Type B pancreatic cell (in vitro differentiated cells): ENCODE measurements around the gene SERPINA4. TPM values are rescaled to one million over a fixed set of nuclear protein-coding genes. Genes with fewer than 3 reads are reported as not detected.

Source experiments
- DNase-seq: peaks from one replicate; pipeline ENCODE4 v3.0.0; 2021; ENCODE audit warnings: mixed read lengths; ENCODE audit not compliant: unreplicated experiment; ENCODE audit errors: extremely low spot score
- H3K27ac Mint-ChIP-seq: 2 replicates; pipeline ENCODE4 v1.8.0; 2021; ENCODE audit warnings: mild to moderate bottlenecking, mixed read lengths
- H3K27me3 Mint-ChIP-seq: 2 replicates; pipeline ENCODE4 v1.8.0; 2021; ENCODE audit warnings: mixed read lengths
- H3K36me3 Mint-ChIP-seq: 2 replicates; pipeline ENCODE4 v1.8.0; 2021; ENCODE audit warnings: mixed read lengths
- H3K4me1 Mint-ChIP-seq: one replicate; pipeline ENCODE4 v1.8.0; 2021; ENCODE audit warnings: mixed read lengths; ENCODE audit not compliant: unreplicated experiment
- H3K4me3 Mint-ChIP-seq: 2 replicates; pipeline ENCODE4 v1.8.0; 2021; ENCODE audit warnings: mild to moderate bottlenecking, mixed read lengths
- H3K9me3 Mint-ChIP-seq: 2 replicates; pipeline ENCODE4 v1.8.0; 2021; ENCODE audit warnings: mixed read lengths
- long read RNA-seq: library from polyadenylated mRNA; unstranded; transcript quantifications from one replicate; pipeline ENCODE4 v2.0.0, GENCODE V29; 2020
- total RNA-seq: library from RNA; stranded (reverse); gene quantifications from 2 replicates; pipeline ENCODE4 v1.2.1, GENCODE V29; 2021; ENCODE audit warnings: low replicate concordance
- TF ChIP-seq, protein P1 (sequence below): fragments of 200-600 bp; sonication (generic); conservative IDR thresholded peaks from 2 replicates; pipeline ENCODE4 v1.5.0; 2021; ENCODE audit warnings: antibody characterized with exemption, mild to moderate bottlenecking

The SERPINA4 gene, protein sequence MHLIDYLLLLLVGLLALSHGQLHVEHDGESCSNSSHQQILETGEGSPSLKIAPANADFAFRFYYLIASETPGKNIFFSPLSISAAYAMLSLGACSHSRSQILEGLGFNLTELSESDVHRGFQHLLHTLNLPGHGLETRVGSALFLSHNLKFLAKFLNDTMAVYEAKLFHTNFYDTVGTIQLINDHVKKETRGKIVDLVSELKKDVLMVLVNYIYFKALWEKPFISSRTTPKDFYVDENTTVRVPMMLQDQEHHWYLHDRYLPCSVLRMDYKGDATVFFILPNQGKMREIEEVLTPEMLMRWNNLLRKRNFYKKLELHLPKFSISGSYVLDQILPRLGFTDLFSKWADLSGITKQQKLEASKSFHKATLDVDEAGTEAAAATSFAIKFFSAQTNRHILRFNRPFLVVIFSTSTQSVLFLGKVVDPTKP
- 1.4 TPM in 2 replicates for total RNA-seq
- long read RNA-seq, transcript SERPINA4-203 (5 exons, 2,012 nt) = major isoform, 14 of 19 reads
- long read RNA-seq, partial matches to known transcripts = 0 of 19 reads
- long read RNA-seq, other reads (novel, unspliced or antisense) = 1 of 19 reads

DNA sequence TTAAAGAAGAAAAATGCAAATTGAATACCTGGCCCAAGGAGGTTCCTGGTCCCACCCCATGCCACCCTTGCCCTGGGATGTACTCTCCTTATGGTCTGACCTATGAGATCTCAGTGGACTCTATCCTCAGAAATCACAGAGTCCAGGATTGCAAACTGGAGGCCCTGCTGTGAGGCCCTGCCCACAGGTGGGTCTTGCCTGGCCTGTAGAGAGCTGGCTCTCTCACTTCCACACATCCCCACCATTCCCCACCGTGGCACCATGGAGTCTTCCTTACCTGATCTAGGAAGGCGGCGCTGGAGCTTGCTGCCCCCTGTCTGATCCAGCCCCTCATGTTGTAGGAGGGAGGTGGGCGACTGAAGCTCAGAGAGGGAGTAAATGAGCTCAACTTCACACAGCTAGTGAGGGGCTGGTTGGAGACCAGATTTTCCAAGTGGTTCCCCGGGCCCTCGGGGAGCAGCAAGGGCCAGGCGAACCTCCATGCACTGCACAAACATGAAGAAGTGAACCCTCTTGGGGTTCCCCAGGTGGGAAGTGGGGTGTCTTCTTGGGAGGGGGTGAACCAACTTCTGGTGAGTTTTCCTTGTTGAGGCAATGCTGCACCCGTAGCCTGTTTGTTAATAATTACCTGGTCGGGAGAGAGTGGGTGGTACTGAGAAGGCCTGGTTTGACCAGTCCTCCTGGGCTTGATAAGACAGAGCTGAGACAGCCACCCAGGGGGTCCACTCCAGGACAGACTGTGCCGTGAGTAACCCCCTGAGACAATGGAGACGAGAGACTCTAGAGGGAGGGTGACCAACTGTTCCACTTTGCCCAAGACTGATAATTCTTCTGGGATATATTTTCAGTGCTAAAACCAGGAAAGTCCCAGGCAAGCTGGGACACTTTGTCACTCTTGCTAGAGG lies at the start of gene SERPINA4:
Gene SERPINA4 (plus strand): TSS at position 692 of the 905 bp plus-strand sequence. CDS start 2,041 bp downstream, outside the sequence.
- TF ChIP-seq, protein P1, sequence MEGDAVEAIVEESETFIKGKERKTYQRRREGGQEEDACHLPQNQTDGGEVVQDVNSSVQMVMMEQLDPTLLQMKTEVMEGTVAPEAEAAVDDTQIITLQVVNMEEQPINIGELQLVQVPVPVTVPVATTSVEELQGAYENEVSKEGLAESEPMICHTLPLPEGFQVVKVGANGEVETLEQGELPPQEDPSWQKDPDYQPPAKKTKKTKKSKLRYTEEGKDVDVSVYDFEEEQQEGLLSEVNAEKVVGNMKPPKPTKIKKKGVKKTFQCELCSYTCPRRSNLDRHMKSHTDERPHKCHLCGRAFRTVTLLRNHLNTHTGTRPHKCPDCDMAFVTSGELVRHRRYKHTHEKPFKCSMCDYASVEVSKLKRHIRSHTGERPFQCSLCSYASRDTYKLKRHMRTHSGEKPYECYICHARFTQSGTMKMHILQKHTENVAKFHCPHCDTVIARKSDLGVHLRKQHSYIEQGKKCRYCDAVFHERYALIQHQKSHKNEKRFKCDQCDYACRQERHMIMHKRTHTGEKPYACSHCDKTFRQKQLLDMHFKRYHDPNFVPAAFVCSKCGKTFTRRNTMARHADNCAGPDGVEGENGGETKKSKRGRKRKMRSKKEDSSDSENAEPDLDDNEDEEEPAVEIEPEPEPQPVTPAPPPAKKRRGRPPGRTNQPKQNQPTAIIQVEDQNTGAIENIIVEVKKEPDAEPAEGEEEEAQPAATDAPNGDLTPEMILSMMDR = no peak
- Mint-ChIP-seq H3K4me1 (no peaks in the 10 kb centered on the region), H3K9me3 (no peaks in the 10 kb centered on the region), H3K4me3 (no peak within 1 kb of the TSS), H3K27ac (no peak within 1 kb of the TSS), H3K36me3 (no peaks in the 10 kb centered on the region), H3K27me3 (no peaks in the 10 kb centered on the region)
- no peak for DNase-seq

DNA sequence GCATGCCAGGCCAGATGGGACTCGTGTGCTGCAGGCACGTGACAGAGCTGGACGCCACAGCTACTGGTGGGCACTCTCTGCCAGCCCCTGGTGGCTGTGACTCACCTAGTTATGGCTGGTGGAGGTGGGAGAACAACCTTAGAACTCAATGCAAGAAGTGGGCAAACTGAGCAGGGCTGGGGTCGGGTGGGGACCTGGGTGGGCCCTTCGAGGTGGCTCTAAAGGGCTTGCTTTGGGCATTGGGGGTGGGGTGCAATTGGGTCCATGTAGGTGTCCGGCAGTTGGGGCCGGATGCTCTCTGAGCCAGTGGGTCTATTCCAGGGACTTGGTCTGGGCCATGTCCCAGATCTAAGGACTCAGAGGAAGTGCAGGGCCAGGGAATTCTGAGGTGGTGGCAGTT lies 46.9 kb upstream of the SERPINA4 start:
- Mint-ChIP-seq H3K4me3 (no peak overlapping the region), H3K36me3 (no peaks in the 10 kb centered on the region), H3K9me3 (no peaks in the 10 kb centered on the region), H3K4me1 (no peaks in the 10 kb centered on the region), H3K27me3 (peaks cover 18% of the 10 kb centered on the region), H3K27ac (no peak overlapping the region)
- TF ChIP-seq, protein P1 = no peak
- DNase-seq = no peak

DNA sequence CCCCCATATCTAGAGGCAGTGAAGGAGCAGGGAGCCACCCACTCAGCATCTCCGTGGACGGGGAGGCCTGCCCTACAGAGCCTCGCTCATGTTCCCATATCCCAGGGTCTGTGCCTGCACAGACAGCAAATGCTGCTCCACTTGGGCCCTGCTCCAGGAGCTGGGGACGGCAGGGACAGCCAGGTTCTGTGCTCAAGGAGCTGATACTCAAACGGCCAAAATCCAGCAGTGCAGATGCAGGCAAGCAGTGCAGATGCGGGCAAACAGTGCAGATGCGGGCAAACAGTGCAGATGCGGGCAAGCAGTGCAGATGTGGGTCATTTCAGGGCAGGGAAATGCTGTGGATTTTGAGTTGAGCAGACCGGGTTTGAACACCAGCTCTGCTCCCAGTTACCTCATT lies 45.8 kb upstream of the SERPINA4 start:
- Mint-ChIP-seq H3K27me3 (peaks cover 18% of the 10 kb centered on the region), H3K9me3 (no peaks in the 10 kb centered on the region), H3K27ac (no peak overlapping the region), H3K4me1 (no peaks in the 10 kb centered on the region), H3K36me3 (no peaks in the 10 kb centered on the region), H3K4me3 (no peak overlapping the region)
- TF ChIP-seq, protein P1 = no peak
- no peak for DNase-seq

DNA sequence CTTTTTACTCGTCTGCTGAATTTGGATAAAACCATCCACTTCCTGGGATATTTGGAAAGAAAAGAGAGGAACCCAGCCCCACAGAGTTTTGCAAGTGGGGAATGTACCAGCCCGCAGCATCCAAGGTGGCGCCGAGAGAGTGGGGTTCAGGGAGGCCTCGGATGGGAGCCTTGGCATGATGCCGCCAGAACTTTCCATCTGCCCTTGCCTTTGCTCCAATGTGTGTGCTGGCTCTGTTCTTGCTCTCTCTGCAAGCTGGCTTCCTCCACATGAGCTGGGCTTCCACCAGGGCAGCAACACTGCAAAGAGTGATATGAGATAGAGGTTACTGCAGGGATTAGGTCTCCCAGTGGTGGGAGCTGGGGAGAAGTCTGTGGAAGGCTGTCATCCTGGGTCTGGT lies 45.4 kb upstream of the SERPINA4 start:
- no peaks in the 10 kb centered on the region for H3K4me1 Mint-ChIP-seq
- H3K27ac Mint-ChIP-seq = no peak overlapping the region
- TF ChIP-seq, protein P1 = no peak
- peaks cover 18% of the 10 kb centered on the region for H3K27me3 Mint-ChIP-seq
- no peaks in the 10 kb centered on the region for H3K9me3 Mint-ChIP-seq
- H3K36me3 Mint-ChIP-seq = no peaks in the 10 kb centered on the region
- H3K4me3 Mint-ChIP-seq = no peak overlapping the region
- no peak for DNase-seq

DNA sequence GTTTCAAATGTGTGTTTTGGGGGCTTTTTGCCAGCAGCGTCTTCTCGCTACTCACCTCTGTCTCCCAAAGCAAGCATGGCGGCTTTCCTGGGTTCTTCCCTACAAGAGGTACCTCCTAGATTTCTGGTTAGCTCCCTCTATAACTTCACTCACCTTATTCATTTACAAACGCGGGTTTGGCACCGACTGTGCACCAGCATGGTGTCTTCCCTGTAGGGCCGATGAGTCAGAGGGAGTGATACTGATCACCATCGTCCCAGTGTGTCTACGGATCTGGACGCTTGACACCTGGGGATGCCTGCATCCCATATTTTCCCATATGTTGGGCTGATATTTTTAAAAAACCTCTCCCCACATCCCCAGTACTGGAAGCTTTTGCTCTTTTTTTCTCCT lies 44.0 kb upstream of the SERPINA4 start:
- Mint-ChIP-seq H3K27me3 (peaks cover 22% of the 10 kb centered on the region), H3K4me1 (no peaks in the 10 kb centered on the region), H3K27ac (no peak overlapping the region), H3K4me3 (no peak overlapping the region), H3K36me3 (no peaks in the 10 kb centered on the region), H3K9me3 (no peaks in the 10 kb centered on the region)
- no peak for DNase-seq
- TF ChIP-seq, protein P1 = no peak
